Osteocyte (in vitro differentiated cells): Measurements from ENCODE around the gene BDNF. TPM values are rescaled to one million over a fixed set of nuclear protein-coding genes. Genes with fewer than 3 reads are reported as not detected.

Experiments used
- DNase-seq: peaks from one replicate; pipeline ENCODE4 v3.0.0; 2021; ENCODE audit warnings: mixed read lengths; ENCODE audit not compliant: unreplicated experiment; ENCODE audit errors: extremely low spot score
- H3K27ac Mint-ChIP-seq: one replicate; pipeline ENCODE4 v1.8.0; 2021; ENCODE audit warnings: mild to moderate bottlenecking, mixed read lengths; ENCODE audit not compliant: unreplicated experiment
- H3K27me3 Mint-ChIP-seq: one replicate; pipeline ENCODE4 v1.8.0; 2021; ENCODE audit warnings: mixed read lengths; ENCODE audit not compliant: unreplicated experiment
- H3K36me3 Mint-ChIP-seq: one replicate; pipeline ENCODE4 v1.8.0; 2021; ENCODE audit warnings: mixed read lengths; ENCODE audit not compliant: unreplicated experiment
- H3K4me1 Mint-ChIP-seq: one replicate; pipeline ENCODE4 v1.8.0; 2021; ENCODE audit warnings: mixed read lengths; ENCODE audit not compliant: unreplicated experiment
- H3K4me3 Mint-ChIP-seq: one replicate; pipeline ENCODE4 v1.8.0; 2021; ENCODE audit warnings: mild to moderate bottlenecking, moderate library complexity, mixed read lengths; ENCODE audit not compliant: unreplicated experiment
- H3K9me3 Mint-ChIP-seq: one replicate; pipeline ENCODE4 v1.8.0; 2021; ENCODE audit warnings: mixed read lengths; ENCODE audit not compliant: unreplicated experiment
- CTCF ChIP-seq: fragments of 200-600 bp; sonication (generic); IDR thresholded peaks from 2 replicates; pipeline ENCODE4 v1.5.0; 2021; ENCODE audit warnings: antibody characterized with exemption, mild to moderate bottlenecking, moderate library complexity
- total RNA-seq: library from RNA; stranded (reverse); gene quantifications from 2 replicates; pipeline ENCODE4 v1.2.1, GENCODE V29; 2021

Gene BDNF
- total RNA-seq, 1 donor from 2014 or later, result 4.9 TPM

- peaks cover 40% of the 10 kb centered on the region for H3K4me1 Mint-ChIP-seq
- H3K9me3 Mint-ChIP-seq, result no peaks in the 10 kb centered on the region
- H3K4me3 Mint-ChIP-seq, result peak overlapping the region; percentile 71
- peak overlapping the region; percentile 33 for H3K27ac Mint-ChIP-seq
- H3K36me3 Mint-ChIP-seq, result no peaks in the 10 kb centered on the region
- TF ChIP-seq CTCF, result peak; percentile 41
- DNase-seq, result no peak
- H3K27me3 Mint-ChIP-seq, result peaks cover 42% of the 10 kb centered on the region
Observed at GRCh38 chr11:27720277-27720830, 20.1 kb upstream of the BDNF start.

DNA sequence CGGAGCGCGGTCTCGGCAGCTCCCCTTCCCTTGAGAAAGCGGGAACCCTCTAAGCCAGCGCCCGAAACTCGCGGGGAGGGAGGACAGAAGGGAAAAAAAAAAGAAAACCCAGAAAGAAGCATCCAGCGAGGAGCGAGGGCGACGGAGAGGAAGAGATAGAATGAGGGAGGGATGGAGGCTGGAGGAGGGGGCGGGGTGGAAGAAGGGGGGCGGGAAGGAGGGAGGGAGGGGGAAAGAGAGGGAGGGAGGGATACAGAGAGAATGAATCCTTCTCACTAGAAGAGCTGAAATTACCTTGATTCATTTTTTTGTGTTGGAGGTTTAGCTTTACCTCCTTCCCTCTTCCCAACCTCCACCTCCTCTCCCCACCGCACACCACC is 19.3 kb upstream of the BDNF start:
- Mint-ChIP-seq H3K27ac (peak overlapping the region; percentile 99), H3K9me3 (no peaks in the 10 kb centered on the region), H3K27me3 (peaks cover 37% of the 10 kb centered on the region), H3K4me3 (peak overlapping the region; percentile 89), H3K4me1 (peaks cover 40% of the 10 kb centered on the region), H3K36me3 (no peaks in the 10 kb centered on the region)
- DNase-seq, result no peak
- TF ChIP-seq CTCF, result no peak

- Mint-ChIP-seq H3K4me3 (peak overlapping the region; percentile 89), H3K4me1 (peaks cover 40% of the 10 kb centered on the region), H3K36me3 (no peaks in the 10 kb centered on the region), H3K27me3 (peaks cover 34% of the 10 kb centered on the region), H3K9me3 (no peaks in the 10 kb centered on the region), H3K27ac (peak overlapping the region; percentile 99)
- TF ChIP-seq CTCF, result no peak
- peak; percentile 88 for DNase-seq
Observed at GRCh38 chr11:27718863-27719545, 18.7 kb upstream of the BDNF start.

- peak; percentile 89 for DNase-seq
Observed at GRCh38 chr11:27718346-27718862, 18.1 kb upstream of the BDNF start.

More at GRCh38 chr11:27718346-27718862, 18.1 kb upstream of the BDNF start:
- peak overlapping the region; percentile 99 for H3K27ac Mint-ChIP-seq
- no peaks in the 10 kb centered on the region for H3K9me3 Mint-ChIP-seq
- H3K4me3 Mint-ChIP-seq, result peak overlapping the region; percentile 89
- H3K4me1 Mint-ChIP-seq, result peaks cover 39% of the 10 kb centered on the region
- TF ChIP-seq CTCF, result no peak
- H3K36me3 Mint-ChIP-seq, result no peaks in the 10 kb centered on the region
- H3K27me3 Mint-ChIP-seq, result peaks cover 29% of the 10 kb centered on the region
